AG04450 (cell line): Measurements from ENCODE around the gene PALM3. TPM values are rescaled to one million over a fixed set of nuclear protein-coding genes. Genes with fewer than 3 reads are reported as not detected.

Source experiments
- CTCF ChIA-PET: fragments of 300-600, 350-600 bp; formaldehyde crosslinking; extraction: SDS; loops from one replicate; lab custom pipeline; 2022; ENCODE audit warnings: antibody characterized with exemption, inconsistent platforms; lab: Charles Lee
- POLR2A ChIA-PET: fragments of 350-600 bp; formaldehyde crosslinking; extraction: SDS; loops from one replicate; lab custom pipeline; 2021; ENCODE audit warnings: antibody characterized with exemption, inconsistent platforms; lab: Yijun Ruan, JAX
- DNase-seq: peaks from one replicate; pipeline ENCODE4 v3.0.0-alpha.2; 2011; ENCODE audit warnings: low read depth, low spot score
- H3K27ac ChIP-seq: one replicate; pipeline ENCODE4 v1.5.1; 2012; ENCODE audit warnings: low read depth, low read length, control low read depth
- H3K27me3 ChIP-seq: one replicate; pipeline ENCODE4 v1.6.0; 2012; ENCODE audit warnings: low read length; ENCODE audit not compliant: control insufficient read depth, insufficient read depth
- H3K4me3 ChIP-seq: 2 replicates; pipeline ENCODE4 v1.5.1; 2011; ENCODE audit warnings: mild to moderate bottlenecking, low read depth, low read length, control low read depth
- H3K9me3 ChIP-seq: 2 replicates; pipeline ENCODE4 v1.5.1; 2012; ENCODE audit warnings: low read length; ENCODE audit not compliant: control insufficient read depth, insufficient read depth
- CTCF ChIP-seq: IDR thresholded peaks from 2 replicates; pipeline ENCODE4 v1.5.1; 2011; ENCODE audit warnings: low read depth, low read length, control low read depth, inconsistent platforms
- polyA plus RNA-seq: library from polyadenylated mRNA; depleted of rRNA; stranded (reverse); fragments of >200 nt; gene quantifications from 2 replicates; pipeline ENCODE4 v1.2.3, GENCODE V29; 2011

Gene PALM3
- polyA plus RNA-seq, 1 experiment = 0.43 TPM

- Histone ChIP-seq H3K27me3 (peaks cover 14% of the 10 kb centered on the region), H3K27ac (no peak overlapping the region), H3K4me3 (no peak overlapping the region), H3K9me3 (peaks cover 6% of the 10 kb centered on the region)
- TF ChIP-seq CTCF = no peak
- ChIA-PET CTCF (interaction anchor here (1.3 kb wide), 1 partner anchor 16 kb away, joined by 3 read pairs; no protein-coding TSS in a partner anchor), POLR2A (interaction anchor here (0.5 kb wide), 1 partner anchor 9 kb away, joined by 3 read pairs; no protein-coding TSS in a partner anchor)
- DNase-seq = no peak
Observed at GRCh38 chr19:14056069-14056666, 5.7 kb downstream of the PALM3 start.

GRCh38 chr19:14055396-14055795 is 6.5 kb downstream of the PALM3 start:
- no peak for DNase-seq
- ChIA-PET CTCF (interaction anchor here (1.3 kb wide), 1 partner anchor 16 kb away, joined by 3 read pairs; no protein-coding TSS in a partner anchor), POLR2A (no interaction called here)
- Histone ChIP-seq H3K4me3 (no peak overlapping the region), H3K9me3 (peaks cover 6% of the 10 kb centered on the region), H3K27ac (no peak overlapping the region), H3K27me3 (peaks cover 14% of the 10 kb centered on the region)
- TF ChIP-seq CTCF = no peak

- ChIA-PET CTCF (interaction anchor here (1.2 kb wide), 1 partner anchor 23 kb away, joined by 4 read pairs; the partner anchor contains the start of gene IL27RA), POLR2A (interaction anchor here (0.5 to 0.6 kb wide), 2 partner anchors 23 to 98 kb away, joined by 3 to 4 read pairs; partner anchors contain the start of gene IL27RA)
- Histone ChIP-seq H3K27me3 (peaks cover 11% of the 10 kb centered on the region), H3K4me3 (no peak overlapping the region), H3K27ac (no peak overlapping the region), H3K9me3 (peaks cover 6% of the 10 kb centered on the region)
- no peak for DNase-seq
- no peak for TF ChIP-seq CTCF
Observed at GRCh38 chr19:14054721-14055120, 7.2 kb downstream of the PALM3 start.

GRCh38 chr19:14054099-14054498 is 7.8 kb downstream of the PALM3 start:
- H3K4me3 ChIP-seq = no peak overlapping the region
- POLR2A ChIA-PET = interaction anchor here (0.5 kb wide), 1 partner anchor 99 kb away, joined by 4 read pairs; no protein-coding TSS in a partner anchor
- no peak for TF ChIP-seq CTCF
- DNase-seq = no peak
- peaks cover 5% of the 10 kb centered on the region for H3K27me3 ChIP-seq
- CTCF ChIA-PET = interaction anchor here (1.0 to 1.2 kb wide), 2 partner anchors 21 to 22 kb away, joined by 3 to 4 read pairs; partner anchors contain the start of gene IL27RA
- H3K9me3 ChIP-seq = peaks cover 6% of the 10 kb centered on the region
- H3K27ac ChIP-seq = no peak overlapping the region

GRCh38 chr19:14053500-14053899 is 8.4 kb downstream of the PALM3 start:
- Histone ChIP-seq H3K4me3 (no peak overlapping the region), H3K27me3 (peaks cover 4% of the 10 kb centered on the region), H3K9me3 (peaks cover 8% of the 10 kb centered on the region), H3K27ac (no peak overlapping the region)
- ChIA-PET POLR2A (no interaction called here), CTCF (interaction anchor here (0.9 to 1.2 kb wide), 6 partner anchors 8 to 62 kb away, joined by 3 to 4 read pairs (median 3); partner anchors contain the start of genes IL27RA and PALM3)
- no peak for TF ChIP-seq CTCF
- no peak for DNase-seq
